NCI-H2107 treated with DMSO at 0.1 percent for 48 hours (cell line): ENCODE measurements around the gene MB.
"Not testable (repeated sequence)": the region's sequence is repeated elsewhere in the genome, so short reads cannot be mapped to it uniquely, and the experiment has no call there.

Source experiments
- DNase-seq: peaks from one replicate; lab custom pipeline; 2025; ENCODE audit not compliant: unreplicated experiment; lab: John Stamatoyannopoulos, UW

MB gene

GRCh38 chr22:35638001-35638400, 20.9 kb upstream of the MB start:
- no peak for DNase-seq

GRCh38 chr22:35637254-35637653, 20.1 kb upstream of the MB start:
- DNase-seq, result no peak

DNA sequence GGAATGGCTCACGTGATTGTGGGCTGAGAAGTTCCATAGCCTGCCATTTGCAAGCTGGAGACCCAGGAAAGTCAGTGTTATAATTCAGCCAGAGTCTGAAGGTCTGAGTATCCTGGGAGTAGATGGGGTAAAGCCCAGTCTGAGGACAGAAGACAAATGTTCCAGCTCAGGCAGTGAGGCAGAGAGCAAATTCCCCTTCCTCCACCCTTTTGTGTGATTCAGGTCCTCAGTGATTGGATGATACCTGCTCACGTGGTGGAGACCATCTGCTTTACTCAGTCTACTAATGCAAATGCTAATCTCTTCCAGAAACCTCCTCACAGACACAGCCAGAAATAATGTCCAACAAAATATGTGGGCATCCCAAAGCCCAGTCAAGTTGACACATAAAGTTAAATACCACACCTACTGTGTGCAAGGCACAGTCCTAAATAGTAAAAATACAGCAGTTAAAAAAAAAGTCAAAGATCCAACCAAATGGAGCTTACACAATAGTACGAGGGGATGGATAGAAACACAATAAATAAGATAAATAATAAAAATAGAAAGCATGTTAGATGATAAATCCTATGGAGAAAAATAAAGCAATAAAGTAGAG, 17.9 kb upstream of the MB start:
- no peak for DNase-seq

DNA sequence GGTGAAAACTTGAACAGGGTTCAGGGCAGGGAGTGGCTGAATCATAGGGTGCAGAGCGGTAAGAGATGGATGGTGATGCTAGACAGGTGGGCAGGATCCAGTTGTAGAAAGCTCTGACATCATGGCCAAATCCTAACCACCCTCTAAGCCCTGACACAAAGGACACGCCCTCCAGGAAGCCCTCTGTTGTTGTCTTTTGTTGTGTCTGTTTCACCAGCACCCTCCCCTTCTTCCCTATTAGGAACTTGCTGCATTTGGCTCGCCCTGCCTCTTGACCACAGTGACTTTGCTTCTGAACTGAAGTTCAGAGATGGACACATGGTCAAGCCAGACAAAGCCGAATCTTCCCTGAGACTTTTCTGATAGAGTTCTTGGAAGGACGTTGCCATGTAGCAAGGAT, 16.9 kb upstream of the MB start:
- DNase-seq, result no peak

DNA sequence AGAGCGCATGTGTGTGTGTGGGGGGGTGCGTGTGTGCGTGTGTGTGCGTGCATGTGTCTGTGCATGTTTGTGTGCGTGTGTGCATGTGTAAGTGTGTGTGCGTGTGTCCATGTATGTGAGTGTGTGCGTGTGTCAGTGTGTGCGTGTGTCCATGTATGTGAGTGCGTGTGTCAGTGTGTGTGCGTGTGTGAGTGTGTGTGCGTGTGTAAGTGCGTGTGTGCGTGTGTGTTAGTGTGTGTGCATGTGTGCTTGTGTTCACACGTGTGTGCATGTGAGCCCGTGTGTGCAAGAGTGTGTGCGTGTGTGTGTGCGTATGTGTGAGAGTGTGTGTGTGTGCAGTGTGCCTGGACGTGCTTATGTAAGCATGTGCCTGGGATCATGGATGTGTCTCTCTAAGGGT, 16.4 kb upstream of the MB start:
- no peak for DNase-seq

- DNase-seq, result no peak
Measured at GRCh38 chr22:35632935-35633334, 15.8 kb upstream of the MB start.

GRCh38 chr22:35631597-35631996, 14.5 kb upstream of the MB start:
- DNase-seq, result no peak

GRCh38 chr22:35630891-35631290, 13.8 kb upstream of the MB start:
- no peak for DNase-seq

DNA sequence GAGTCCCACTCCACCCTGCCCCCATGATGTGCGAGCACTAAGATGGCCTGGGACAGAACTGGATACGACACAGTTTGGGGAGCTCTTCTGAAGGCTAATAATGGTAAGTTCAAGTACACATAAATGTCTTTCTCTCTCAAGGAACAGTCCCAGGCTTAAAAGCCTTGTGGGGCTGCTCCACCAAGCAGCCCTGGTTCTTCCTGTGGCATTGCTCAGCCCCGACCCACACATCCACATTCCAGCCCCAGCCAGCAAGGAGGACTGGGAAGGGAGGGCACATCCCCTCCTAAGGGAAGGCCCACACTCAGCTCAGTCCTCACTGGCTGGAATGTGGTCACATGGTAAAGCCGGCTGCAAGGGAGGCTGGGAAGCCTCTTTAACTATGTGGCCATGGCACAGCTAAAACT, 13.3 kb upstream of the MB start:
- no peak for DNase-seq

DNA sequence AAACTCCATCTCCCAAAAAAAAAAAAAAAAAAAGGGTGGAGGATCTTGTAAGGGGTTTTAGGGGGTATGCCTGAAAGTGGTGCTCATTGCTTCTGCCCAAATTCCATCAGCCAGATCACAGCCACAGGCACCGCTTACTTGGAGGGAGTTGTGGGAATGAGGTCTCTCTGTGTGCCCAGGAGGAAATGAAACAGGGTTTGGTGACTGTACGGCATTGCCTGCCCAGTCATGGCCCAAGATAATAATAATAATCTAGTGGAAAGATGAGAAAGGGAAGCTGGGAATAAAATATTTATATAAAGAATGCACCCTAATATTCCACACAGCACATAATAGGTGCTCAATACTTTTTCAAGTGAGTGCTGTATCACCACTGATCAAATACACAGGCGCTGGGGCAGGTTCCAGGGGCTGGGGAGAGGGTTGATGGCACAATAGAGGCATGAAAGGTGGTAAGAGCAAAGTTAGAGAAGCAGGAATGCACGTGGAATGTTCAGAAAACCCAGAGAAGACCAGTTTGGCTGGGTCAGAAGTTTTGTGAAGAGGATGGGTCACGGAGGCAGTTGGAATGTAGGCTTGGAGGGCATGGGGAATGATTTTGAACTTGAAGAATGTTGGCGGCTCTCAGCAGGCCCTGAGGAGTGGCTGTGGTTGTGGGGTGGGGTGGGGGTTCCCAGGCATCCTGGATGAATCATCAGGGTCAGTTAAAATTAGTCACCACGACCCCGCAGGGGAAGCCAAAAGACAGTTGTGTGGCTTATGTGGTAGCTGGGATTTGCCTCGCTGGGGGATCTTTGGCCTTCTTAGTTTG, 12.5 kb upstream of the MB start:
- DNase-seq, result no peak

DNA sequence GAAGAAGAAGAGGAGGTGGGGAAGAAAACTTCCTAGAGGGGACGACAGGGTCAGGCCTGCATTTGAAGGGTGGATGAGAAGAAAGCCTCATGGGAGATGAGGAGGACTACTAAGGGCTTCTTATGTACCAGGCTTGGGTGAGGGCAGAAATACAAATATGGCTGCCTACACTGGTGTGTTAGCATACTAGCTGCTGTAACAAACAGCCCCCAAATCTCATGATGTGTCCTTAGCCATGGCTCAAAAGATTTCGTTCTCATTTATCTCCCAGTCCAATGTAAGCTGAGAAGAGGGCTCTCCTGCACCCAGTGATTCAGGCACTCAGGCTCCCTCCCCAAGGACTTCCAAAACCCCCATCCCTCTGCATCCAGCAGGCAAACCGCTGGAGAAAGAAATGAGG, 11.6 kb upstream of the MB start:
- no peak for DNase-seq

DNA sequence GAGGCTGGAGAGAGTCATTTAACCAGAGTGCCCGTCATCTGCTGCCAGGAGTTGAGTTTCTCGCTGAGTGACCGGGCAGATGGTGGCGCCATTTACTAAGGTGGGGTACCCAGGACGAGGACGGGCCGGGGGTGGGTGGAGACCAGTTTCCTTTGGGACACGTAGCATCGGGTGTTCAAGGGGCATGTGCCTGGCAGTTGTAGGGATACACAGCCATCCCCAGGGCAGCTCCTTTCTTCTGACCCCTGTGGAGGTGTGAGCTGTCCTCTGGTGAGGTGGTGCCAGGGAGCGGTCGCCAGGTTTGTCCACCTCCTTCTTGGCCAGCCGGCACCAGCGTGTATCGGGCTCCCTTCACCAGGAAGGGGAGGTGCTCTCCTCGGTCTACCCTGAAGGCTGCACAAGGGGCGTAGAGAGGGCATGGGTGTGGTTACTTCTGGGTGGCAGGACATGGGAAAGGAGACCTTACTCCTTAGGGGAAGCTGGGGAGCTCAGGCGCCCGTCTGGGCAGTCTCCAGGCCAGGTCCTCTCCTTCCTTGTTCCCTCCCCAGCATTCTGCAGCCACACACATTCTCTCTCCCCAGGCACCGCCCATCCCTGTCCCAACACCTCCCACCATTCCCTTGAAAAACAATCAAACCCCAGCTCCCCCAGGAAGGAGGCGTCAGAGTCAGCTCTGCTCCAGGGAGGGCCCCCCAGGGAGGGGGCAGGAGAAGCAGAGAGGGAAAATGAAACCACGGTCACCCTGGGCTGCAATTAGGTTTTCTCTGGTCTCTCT, 10.3 kb upstream of the MB start:
- DNase-seq, result peak; percentile 56

- DNase-seq, result no peak
Measured at GRCh38 chr22:35625763-35626432, 8.8 kb upstream of the MB start.

DNA sequence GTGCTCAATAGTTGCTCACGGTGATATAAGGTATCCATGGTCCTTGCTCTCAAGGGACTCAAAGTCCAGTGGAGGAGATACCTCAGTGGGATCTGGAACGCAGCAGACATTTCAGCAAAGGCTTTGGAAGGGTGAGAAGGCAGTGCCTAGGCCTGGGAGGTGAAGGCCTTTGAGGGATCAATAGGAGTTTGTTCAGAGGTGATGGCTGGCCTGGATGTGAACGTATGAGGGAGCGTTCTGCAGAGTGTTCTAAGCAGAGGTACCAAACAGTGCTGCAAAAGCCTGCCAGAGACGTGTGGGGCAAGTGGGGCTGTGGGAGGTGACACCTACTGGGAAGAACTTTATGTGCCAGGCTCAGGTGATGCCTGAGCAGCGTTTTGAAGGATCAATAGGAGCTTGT, 7.4 kb upstream of the MB start:
- no peak for DNase-seq

DNA sequence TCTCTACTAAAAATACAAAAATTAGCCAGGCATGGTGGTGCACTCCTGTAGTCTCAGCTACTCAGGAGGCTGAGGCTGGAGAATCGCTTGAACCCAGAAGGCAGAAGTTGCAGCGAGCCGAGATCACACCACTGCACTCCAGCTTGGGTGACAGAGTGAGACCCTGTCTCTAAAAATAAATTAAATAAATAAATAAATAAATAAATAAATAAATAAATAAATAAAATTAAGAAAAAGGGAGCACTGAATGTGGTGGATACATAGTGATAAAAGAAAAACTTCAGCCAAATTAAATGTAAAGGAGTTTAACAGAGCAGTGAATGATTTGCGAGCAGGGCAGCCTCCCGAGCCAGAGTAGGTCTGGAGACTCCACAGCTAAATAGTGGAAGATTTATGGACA, 6.8 kb upstream of the MB start:
- DNase-seq, result not testable (repeated sequence)

GRCh38 chr22:35622191-35622913, 5.2 kb upstream of the MB start:
- DNase-seq, result peak; percentile 71

DNA sequence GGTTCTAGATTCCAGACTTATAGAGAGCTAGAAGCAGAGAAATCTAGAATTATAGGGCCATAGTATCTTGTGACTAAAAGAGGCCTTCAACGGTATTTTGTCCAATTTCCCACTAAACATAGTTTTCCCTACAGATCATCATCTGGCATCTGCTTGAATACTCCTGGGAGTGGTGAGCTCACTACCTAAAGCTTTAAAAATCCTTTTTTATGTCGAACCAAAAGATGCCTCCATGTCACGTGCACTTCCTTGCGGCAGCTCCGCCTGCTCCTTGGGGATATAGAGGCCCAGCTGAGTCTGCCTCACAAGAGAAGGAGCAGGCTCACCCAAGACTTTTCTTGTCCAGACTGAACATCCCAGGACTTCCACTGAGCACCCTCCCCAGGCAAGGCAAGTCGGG, 4.3 kb upstream of the MB start:
- DNase-seq, result no peak

GRCh38 chr22:35620624-35621251, 3.6 kb upstream of the MB start:
- no peak for DNase-seq

DNA sequence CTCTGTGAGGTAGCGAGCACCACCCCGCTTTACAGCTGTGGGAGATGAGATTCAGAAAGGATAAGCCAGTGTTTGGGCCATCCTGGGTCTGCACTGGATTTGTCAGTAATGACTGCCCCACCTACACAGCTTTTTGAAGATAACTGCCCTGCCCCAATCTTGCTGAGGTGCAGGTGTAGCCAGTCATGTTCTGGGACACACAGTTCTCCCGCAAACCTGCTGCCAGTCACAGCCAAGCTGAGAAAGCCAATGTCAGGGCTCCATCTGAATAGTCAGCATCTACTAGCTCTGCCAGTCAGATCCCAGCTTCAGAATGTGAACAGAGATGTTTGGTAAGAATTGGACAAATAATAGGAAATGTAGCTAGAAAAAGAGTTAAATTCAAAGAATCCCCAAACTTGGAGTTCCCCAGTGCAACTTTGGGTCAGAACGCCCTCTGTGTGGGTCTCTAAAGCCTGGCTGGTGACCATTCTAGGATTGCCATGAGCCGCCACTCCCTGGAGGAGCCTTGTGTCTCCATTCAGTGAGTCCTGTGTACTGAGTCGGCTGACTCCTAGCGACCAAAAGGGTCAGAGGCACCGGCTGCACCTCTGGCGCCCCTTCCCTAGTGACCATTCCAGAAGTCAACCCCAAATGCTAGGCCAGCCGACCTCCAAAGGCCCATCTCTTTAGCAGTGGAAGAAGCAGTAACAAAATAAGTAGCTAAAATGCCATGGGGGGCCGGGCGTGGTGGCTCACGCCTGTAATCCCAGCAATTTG, 2.4 kb upstream of the MB start:
- DNase-seq, result no peak
